Uterus (tissue), 4 donors: ENCODE results near the gene CDC123. TPM values are rescaled to one million over a fixed set of nuclear protein-coding genes. Genes with fewer than 3 reads are reported as not detected.

Source experiments
- DNase-seq, 2 donors: peaks; one replicate each; pipeline ENCODE4 v3.0.0-alpha.2; 2019 to 2020
- H3K27ac ChIP-seq, 2 donors: fragments of 200-600 bp; sonication (generic); 1 replicate in 1 of 2; 2 replicates in 1 of 2; pipeline ENCODE4 v1.5.1; 2016 to 2018
- H3K27me3 ChIP-seq, 2 donors: fragments of 200-600 bp; sonication (generic); one replicate each; pipeline ENCODE4 v1.5.1; 2018 to 2019; ENCODE audit warnings: control low read depth in 1 of 2
- H3K36me3 ChIP-seq, 2 donors: fragments of 200-600 bp; sonication (generic); one replicate each; pipeline ENCODE4 v1.5.1; 2019; ENCODE audit warnings: control low read depth in 1 of 2
- H3K4me1 ChIP-seq, 2 donors: fragments of 200-600 bp; sonication (generic); one replicate each; pipeline ENCODE4 v1.5.1; 2018 to 2019; ENCODE audit warnings: control low read depth in 1 of 2
- H3K4me3 ChIP-seq, 2 donors: fragments of 200-600 bp; sonication (generic); 1 replicate in 1 of 2; 2 replicates in 1 of 2; pipeline ENCODE4 v1.5.1; 2018 to 2019; ENCODE audit warnings: mild to moderate bottlenecking in 1 of 2
- H3K9me3 ChIP-seq, 2 donors: fragments of 200-600 bp; sonication (generic); one replicate each; pipeline ENCODE4 v1.5.1; 2019; ENCODE audit warnings: control low read depth in 1 of 2
- CTCF ChIP-seq, 4 experiments: fragments of 200-600 bp in 2 of 4; fragments of 450-650 bp in 2 of 4; sonication (generic) in 2 of 4; IDR thresholded peaks; one replicate each; pipeline ENCODE4 v1.5.1; 2016 to 2019; ENCODE audit warnings: antibody characterized with exemption in 4 of 4, mild to moderate bottlenecking in 2 of 4, moderate library complexity in 1 of 4
- POLR2A ChIP-seq, 2 donors: fragments of 450-650 bp; IDR thresholded peaks; one replicate each; pipeline ENCODE4 v1.6.1; 2016; ENCODE audit warnings: antibody characterized with exemption in 2 of 2, mild to moderate bottlenecking in 1 of 2, moderate library complexity in 1 of 2
- intact Hi-C: fragments of 100-400 bp; cut with DNase I; formaldehyde crosslinking; loops from one replicate; pipeline ENCODE4 v1.15.1; 2023; ENCODE audit warnings: low total_unique reads
- total RNA-seq, 4 donors: library from RNA; depleted of rRNA in 3 of 4; stranded (reverse); fragments of >200 nt in 3 of 4; gene quantifications; one replicate each; pipeline versions ENCODE4 v1.1.0 to v1.2.4, GENCODE V29; 2014 to 2023
- donor health status: DM: yes; HTN: yes; CAD: no.

CDC123 gene
- total RNA-seq, 4 donors from 2014 or later = 6.2 to 95.5 (median 34.3) TPM

- intact Hi-C loops = no loop called here
- Histone ChIP-seq H3K27ac (no peak overlapping the region), H3K36me3 (no peaks in the 10 kb centered on the region), H3K27me3 (no peaks in the 10 kb centered on the region), H3K4me3 (no peak overlapping the region), H3K4me1 (no peaks in the 10 kb centered on the region), H3K9me3 (no peaks in the 10 kb centered on the region)
- DNase-seq = no peak
- no peak for TF ChIP-seq CTCF (IDR thresholded peaks at IDR 0.05)
- TF ChIP-seq POLR2A (IDR thresholded peaks at IDR 0.05) = no peak
These were observed 14.8 kb upstream of the CDC123 start for GRCh38 chr10:12181065-12181775.

GRCh38 chr10:12184165-12184564, 11.8 kb upstream of the CDC123 start:
- TF ChIP-seq CTCF (IDR thresholded peaks at IDR 0.05) = no peak
- TF ChIP-seq POLR2A (IDR thresholded peaks at IDR 0.05) = no peak

GRCh38 chr10:12186323-12186722, 9.7 kb upstream of the CDC123 start:
- Histone ChIP-seq H3K9me3 (no peaks in the 10 kb centered on the region), H3K4me1 (no peaks in the 10 kb centered on the region), H3K4me3 (no peak overlapping the region), H3K36me3 (no peaks in the 10 kb centered on the region), H3K27ac (no peak overlapping the region), H3K27me3 (no peaks in the 10 kb centered on the region)
- intact Hi-C loops = no loop called here
- DNase-seq = no peak
- TF ChIP-seq CTCF (IDR thresholded peaks at IDR 0.05) = no peak
- TF ChIP-seq POLR2A (IDR thresholded peaks at IDR 0.05) = no peak

More at GRCh38 chr10:12184165-12184564, 11.8 kb upstream of the CDC123 start:
- no peak overlapping the region for H3K27ac ChIP-seq
- intact Hi-C loops = no loop called here
- H3K9me3 ChIP-seq = no peaks in the 10 kb centered on the region
- no peak overlapping the region for H3K4me3 ChIP-seq
- H3K4me1 ChIP-seq = no peaks in the 10 kb centered on the region
- no peak for DNase-seq
- no peaks in the 10 kb centered on the region for H3K27me3 ChIP-seq
- no peaks in the 10 kb centered on the region for H3K36me3 ChIP-seq

DNA sequence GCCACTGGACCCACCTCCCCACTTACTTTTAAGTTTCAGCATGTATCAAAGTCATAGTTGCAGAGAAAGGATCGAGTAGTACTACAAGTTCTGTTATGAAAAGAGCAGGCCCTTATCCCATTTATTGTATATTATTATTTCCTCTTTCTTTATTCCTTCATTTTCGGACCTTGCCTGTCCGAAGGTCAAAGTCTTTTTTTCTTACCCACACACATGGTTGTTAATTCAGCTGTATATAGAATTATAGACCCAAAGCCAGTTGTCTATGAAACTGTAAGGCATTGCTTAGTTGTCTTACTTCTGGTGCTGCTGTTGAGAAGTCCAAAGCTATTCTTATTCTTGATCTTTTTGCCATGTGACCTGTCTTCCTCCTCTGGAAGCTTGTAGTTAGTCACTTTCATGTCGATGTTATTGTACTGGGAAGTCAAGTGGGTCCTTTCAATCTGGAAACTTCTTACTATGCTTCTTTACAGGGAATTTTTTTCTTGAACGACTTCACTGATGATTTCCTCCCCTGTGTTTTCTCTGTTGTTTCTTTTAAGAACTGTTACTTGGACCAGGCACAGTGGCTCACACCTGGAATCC, 8.6 kb upstream of the CDC123 start:
- H3K9me3 ChIP-seq = no peaks in the 10 kb centered on the region
- no peaks in the 10 kb centered on the region for H3K36me3 ChIP-seq
- H3K27ac ChIP-seq = no peak overlapping the region
- intact Hi-C loops = no loop called here
- H3K4me1 ChIP-seq = no peaks in the 10 kb centered on the region
- H3K27me3 ChIP-seq = no peaks in the 10 kb centered on the region
- H3K4me3 ChIP-seq = no peak overlapping the region
- no peak for DNase-seq
- TF ChIP-seq POLR2A (IDR thresholded peaks at IDR 0.05) = no peak
- TF ChIP-seq CTCF (IDR thresholded peaks at IDR 0.05) = no peak

DNA sequence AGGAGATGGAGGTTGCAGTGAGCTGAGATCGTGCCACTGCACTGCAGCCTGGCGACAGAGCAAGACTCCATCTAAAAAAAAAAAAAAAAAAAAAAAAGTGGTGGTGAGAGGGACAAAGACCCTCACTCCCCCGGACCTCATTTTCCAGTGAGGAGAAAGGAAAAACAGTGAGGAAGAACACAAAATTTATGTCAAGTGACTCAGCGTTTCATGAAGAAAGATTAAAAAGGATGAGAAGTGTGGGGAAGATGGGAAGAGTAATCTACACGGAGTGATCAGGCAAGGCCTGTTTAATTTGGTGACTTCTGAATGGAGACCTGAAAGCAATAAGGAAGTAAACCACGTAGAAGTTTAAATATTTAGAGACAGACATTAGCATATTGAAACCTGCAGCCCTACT, 7.3 kb upstream of the CDC123 start:
- TF ChIP-seq POLR2A (IDR thresholded peaks at IDR 0.05) = no peak
- no peak for TF ChIP-seq CTCF (IDR thresholded peaks at IDR 0.05)
- no peak for DNase-seq
- no peaks in the 10 kb centered on the region for H3K27me3 ChIP-seq
- intact Hi-C loops = no loop called here
- peaks cover 0 to 4% of the 10 kb centered on the region in 2 donors for H3K4me1 ChIP-seq
- H3K27ac ChIP-seq = no peak overlapping the region
- H3K4me3 ChIP-seq = no peak overlapping the region
- no peaks in the 10 kb centered on the region for H3K9me3 ChIP-seq
- no peaks in the 10 kb centered on the region for H3K36me3 ChIP-seq
